HUES64 (cell line): ENCODE results near the gene HSD17B4.
"Not testable (repeated sequence)": the region's sequence is repeated elsewhere in the genome, so short reads cannot be mapped to it uniquely, and the experiment has no call there.

Source experiments
- H3K27ac ChIP-seq: 2 replicates; pipeline ENCODE4 v1.7.0; 2013; ENCODE audit warnings: low read depth, low read length, inconsistent platforms
- H3K27me3 ChIP-seq: 2 replicates; pipeline ENCODE4 v1.6.1; 2013; ENCODE audit warnings: mild to moderate bottlenecking, low read length; ENCODE audit not compliant: insufficient read depth
- H3K36me3 ChIP-seq: 2 replicates; pipeline ENCODE4 v1.6.1; 2013; ENCODE audit warnings: mild to moderate bottlenecking, low read length; ENCODE audit not compliant: insufficient read depth
- H3K4me1 ChIP-seq: 2 replicates; pipeline ENCODE4 v1.6.1; 2013; ENCODE audit warnings: mild to moderate bottlenecking, low read length, moderate library complexity; ENCODE audit not compliant: insufficient read depth
- H3K4me3 ChIP-seq: 2 replicates; pipeline ENCODE4 v1.5.1; 2013; ENCODE audit warnings: mild to moderate bottlenecking, low read length, moderate library complexity
- H3K9ac ChIP-seq: 2 replicates; pipeline ENCODE4 v1.6.1; 2013; ENCODE audit warnings: mild to moderate bottlenecking, low read depth, low read length
- H3K9me3 ChIP-seq: 2 replicates; pipeline ENCODE4 v1.6.1; 2013; ENCODE audit warnings: low read depth, low read length; ENCODE audit not compliant: insufficient read depth
- WGBS: fragments of 150-250, 120-280 bp; methylation state at CpG from one replicate; pipeline ENCODE4 v1.1.7; 2013; ENCODE audit warnings: missing lambda C conversion rate; 5-methylcytosine and 5-hydroxymethylcytosine counted together

HSD17B4 gene

DNA sequence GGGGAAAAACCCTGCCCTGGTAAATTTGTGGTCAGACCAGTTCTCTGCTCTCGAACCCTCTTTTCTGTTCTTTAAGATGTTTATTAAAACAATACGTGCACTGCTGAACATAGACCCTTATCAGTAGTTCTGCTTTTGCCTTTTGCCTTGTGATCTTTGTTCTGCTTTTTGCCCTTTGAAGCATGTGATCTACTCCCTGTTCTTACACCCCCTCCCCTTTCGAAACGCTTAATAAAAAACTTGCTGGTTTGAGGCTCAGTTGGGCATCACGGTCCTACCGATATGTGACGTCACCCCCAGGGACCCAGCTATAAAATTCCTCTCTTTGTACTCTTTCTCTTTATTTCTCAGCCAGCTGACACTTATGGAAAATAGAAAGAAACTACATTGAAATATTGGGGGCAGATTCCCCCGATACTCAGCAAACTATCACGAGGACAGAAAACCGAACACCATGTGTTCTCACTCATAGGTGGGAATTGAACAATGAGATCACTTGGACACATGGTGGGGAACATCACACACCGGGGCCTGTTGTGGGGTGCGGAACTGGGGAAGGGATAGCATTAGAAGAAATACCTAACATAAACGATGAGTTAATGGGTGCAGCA lies 38.1 kb upstream of the HSD17B4 start:
- not testable (repeated sequence) for H3K4me3 ChIP-seq, H3K27me3 ChIP-seq, H3K27ac ChIP-seq, H3K9me3 ChIP-seq, H3K9ac ChIP-seq, H3K36me3 ChIP-seq
- WGBS: 97% methylated on average over 13 of the region's 13 CpGs
- H3K4me1 ChIP-seq: peaks cover 17% of the 10 kb centered on the region

DNA sequence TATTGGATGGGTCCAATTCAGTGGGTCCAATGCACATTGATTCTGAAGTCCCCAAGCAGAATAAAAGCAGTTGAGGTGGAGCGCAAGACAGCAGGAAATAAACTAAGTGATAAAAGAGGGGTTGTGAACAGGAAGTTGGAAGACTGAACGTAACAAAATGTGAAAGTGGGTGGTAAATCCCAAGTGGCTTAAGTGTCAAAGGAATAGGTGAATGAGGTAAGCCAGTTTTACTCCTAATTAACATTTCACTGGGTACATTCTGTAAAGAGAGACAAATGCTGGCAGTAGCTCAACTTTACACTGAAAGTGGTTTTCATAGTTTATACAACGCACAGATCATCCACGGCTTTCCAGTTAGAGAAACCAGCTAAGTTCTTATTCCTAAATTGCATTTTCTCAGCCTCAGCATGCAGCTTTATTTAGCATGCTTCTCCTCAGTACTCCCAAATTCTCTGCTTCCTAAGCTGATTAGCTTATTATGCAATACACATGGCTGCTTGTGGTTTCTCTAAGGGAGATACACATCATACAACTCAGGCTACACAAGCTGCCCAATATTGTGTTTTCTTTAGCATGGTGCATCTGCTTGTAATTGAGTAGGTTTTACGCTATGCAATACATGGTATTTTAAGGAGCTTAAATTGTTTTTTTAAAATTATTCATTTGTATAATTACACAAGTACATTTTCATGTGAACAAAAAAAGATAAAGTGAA lies 34.2 kb upstream of the HSD17B4 start:
- no peak overlapping the region for H3K4me3 ChIP-seq
- H3K36me3 ChIP-seq: no peaks in the 10 kb centered on the region
- H3K4me1 ChIP-seq: peaks cover 10% of the 10 kb centered on the region; the same call in 1 of the 2 replicates
- H3K27me3 ChIP-seq: no peaks in the 10 kb centered on the region
- H3K27ac ChIP-seq: no peak overlapping the region
- 82% methylated on average over 4 of the region's 5 CpGs for WGBS
- no peak overlapping the region for H3K9ac ChIP-seq
- H3K9me3 ChIP-seq: no peaks in the 10 kb centered on the region

DNA sequence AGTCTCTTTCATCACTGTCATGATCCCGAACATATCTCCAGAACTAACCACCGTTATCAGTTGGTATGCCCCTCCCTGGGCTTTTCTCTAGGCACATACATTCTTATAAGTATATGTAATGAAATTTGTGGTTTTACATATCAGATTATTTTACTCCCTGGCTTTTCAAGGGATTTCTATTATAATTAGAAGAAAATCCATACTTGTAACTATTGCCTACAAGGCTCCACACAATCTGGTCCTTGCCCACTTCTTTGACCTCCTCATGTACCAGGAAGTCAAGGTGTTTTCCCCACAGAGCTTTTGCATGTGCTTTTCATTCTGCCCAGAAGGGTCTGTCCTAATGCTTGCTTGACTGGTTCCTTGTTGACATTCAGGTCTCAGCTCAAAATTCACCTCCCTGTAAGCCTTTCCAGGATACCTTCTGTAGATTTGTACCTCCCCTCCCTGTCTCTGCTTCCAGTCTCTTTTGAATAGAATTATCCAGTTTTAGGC lies 33.6 kb upstream of the HSD17B4 start:
- 100% methylated on average over 2 of the region's 2 CpGs for WGBS
- Histone ChIP-seq H3K4me1 (peaks cover 10% of the 10 kb centered on the region; the same call in 1 of the 2 replicates), H3K9me3 (no peaks in the 10 kb centered on the region), H3K4me3 (no peak overlapping the region), H3K9ac (no peak overlapping the region), H3K27me3 (no peaks in the 10 kb centered on the region), H3K36me3 (no peaks in the 10 kb centered on the region), H3K27ac (no peak overlapping the region)

DNA sequence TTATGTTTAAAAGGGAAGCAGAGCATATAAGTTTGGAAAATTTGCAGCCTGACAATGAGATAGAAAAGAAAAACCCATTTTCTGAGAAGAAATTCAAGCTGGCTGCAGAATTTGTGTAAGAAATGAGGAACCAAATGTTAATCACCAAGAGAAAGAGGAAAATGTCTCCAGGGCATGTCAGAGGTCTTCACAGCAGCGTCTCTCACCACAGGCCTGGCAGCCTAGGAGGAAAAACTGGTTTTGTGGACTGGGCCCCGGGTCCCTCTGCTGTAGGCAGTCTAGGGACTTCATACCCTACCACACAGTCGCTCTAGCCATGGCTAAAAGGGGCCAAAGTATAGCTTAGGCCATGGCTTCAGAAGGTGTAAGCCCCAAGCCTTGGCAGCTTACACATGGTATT lies 32.1 kb upstream of the HSD17B4 start:
- 94% methylated on average over 3 of the region's 3 CpGs for WGBS
- Histone ChIP-seq H3K27me3 (no peaks in the 10 kb centered on the region), H3K4me3 (no peak overlapping the region), H3K27ac (no peak overlapping the region), H3K9me3 (no peaks in the 10 kb centered on the region), H3K9ac (no peak overlapping the region), H3K36me3 (no peaks in the 10 kb centered on the region), H3K4me1 (peaks cover 10% of the 10 kb centered on the region; the same call in 1 of the 2 replicates)

DNA sequence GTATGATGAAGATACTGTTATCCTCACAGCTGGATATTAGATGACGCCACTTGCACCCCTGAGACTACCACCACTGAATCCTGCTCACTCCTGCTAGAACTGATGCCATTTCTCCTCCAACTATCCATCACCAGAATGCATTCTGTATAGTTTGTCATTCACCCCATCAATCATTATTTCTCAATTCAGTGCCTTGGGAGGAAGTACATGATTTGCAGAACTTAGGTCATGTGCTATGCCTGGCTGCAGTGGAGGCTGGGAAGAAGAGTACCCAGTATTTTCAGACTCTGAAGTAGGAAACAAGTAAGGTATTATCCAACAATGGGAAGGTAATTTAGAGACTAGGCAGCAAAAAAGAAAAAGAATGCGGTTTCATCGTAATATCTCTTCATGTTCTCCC lies 26.2 kb upstream of the HSD17B4 start:
- H3K4me3 ChIP-seq: no peak overlapping the region
- no peaks in the 10 kb centered on the region for H3K36me3 ChIP-seq
- H3K9ac ChIP-seq: no peak overlapping the region
- WGBS: 96% methylated on average over 3 of the region's 3 CpGs
- H3K4me1 ChIP-seq: no peaks in the 10 kb centered on the region
- H3K27ac ChIP-seq: no peak overlapping the region
- H3K27me3 ChIP-seq: no peaks in the 10 kb centered on the region
- no peaks in the 10 kb centered on the region for H3K9me3 ChIP-seq

DNA sequence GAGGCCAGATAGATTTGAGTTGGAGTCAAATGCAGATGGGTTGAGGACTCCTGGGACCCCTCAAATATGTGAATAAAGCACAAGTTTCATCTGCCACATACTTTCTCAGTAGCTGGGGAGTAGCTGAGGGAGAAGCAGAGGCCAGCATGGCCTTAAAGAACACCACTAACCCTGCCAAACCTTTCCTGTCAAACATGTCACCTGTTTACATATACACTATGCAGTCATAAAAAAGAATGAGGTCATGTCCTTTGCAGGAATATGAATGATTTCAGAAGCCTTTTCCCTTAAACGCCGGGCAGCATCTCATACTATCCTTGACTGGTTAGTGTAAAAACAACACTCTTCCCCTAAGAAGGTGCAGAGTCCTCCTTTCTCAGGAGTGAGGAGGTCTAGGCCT lies 25.2 kb upstream of the HSD17B4 start:
- H3K27me3 ChIP-seq: no peaks in the 10 kb centered on the region
- no peak overlapping the region for H3K4me3 ChIP-seq
- no peaks in the 10 kb centered on the region for H3K9me3 ChIP-seq
- H3K27ac ChIP-seq: no peak overlapping the region
- WGBS: no CpG with 5 or more reads among the region's 2 CpGs
- no peak overlapping the region for H3K9ac ChIP-seq
- H3K4me1 ChIP-seq: no peaks in the 10 kb centered on the region
- H3K36me3 ChIP-seq: no peaks in the 10 kb centered on the region

DNA sequence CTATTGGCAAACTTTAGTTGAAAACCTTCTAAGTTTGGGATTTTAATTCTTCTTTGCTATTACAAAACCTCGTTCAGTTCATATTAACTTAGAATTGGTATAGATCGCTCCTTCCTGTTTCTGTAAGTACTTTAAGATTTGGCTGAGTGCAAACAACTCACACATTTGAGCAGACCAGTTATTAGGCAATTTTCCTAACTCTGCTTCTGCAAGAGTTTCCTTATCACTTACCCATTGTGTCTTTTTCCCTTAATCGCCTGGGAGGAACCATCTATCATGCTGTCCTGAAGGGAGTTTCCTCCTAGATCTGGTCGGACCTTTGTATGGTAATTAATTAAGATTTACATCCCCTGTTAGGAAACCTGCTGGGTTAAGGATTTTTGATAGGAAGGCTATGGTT lies 24.7 kb upstream of the HSD17B4 start:
- not testable (repeated sequence) for H3K4me1 ChIP-seq, H3K9ac ChIP-seq, H3K9me3 ChIP-seq, H3K4me3 ChIP-seq, H3K27me3 ChIP-seq, H3K27ac ChIP-seq, H3K36me3 ChIP-seq
- 87% methylated on average over 4 of the region's 4 CpGs for WGBS

DNA sequence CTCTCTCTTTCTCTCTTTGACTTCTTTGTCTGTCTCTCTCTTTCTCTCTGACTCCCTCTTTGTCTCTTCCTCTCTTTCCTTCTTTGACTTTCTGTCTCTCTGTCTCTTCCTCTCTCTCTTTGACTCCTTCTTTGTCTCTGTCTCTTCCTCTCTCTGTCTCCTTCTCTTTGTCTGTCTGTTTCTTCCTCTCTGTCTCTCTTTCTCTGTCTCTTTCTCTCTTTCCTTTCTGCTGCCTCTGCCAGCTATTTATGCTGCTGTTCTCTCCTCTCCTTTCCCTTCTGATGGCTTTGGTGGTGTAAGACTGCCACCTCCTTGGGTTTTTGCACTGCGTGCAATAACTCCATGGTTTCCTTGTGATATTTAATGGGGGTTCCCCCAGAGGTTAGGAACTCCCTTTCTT lies 24.1 kb upstream of the HSD17B4 start:
- H3K36me3 ChIP-seq, H3K9ac ChIP-seq, H3K4me3 ChIP-seq, H3K4me1 ChIP-seq, H3K9me3 ChIP-seq, H3K27me3 ChIP-seq, H3K27ac ChIP-seq: not testable (repeated sequence)
- WGBS: no CpG with 5 or more reads among the region's 1 CpG

DNA sequence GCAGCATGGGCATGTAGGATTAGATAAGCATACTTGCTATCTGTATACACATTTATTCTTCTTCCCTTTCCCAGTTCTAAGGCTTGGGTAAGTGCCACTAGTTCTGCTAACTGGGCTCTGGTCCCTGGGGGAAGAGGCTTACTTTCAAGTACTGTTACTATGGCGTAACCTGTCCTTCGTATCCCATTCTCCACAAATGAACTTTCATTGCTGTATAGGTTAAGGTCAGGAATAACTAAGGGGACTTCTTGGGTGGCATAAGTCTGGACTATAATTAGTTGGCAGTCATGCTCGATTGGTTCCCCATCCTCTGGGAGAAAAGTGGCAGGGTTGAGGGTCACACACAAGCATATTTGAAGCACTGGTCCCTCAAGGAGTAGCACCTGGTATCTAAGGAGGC lies 23.7 kb upstream of the HSD17B4 start:
- not testable (repeated sequence) for H3K4me3 ChIP-seq, H3K9me3 ChIP-seq, H3K27me3 ChIP-seq, H3K4me1 ChIP-seq, H3K27ac ChIP-seq, H3K9ac ChIP-seq, H3K36me3 ChIP-seq
- WGBS: 95% methylated on average over 2 of the region's 3 CpGs

DNA sequence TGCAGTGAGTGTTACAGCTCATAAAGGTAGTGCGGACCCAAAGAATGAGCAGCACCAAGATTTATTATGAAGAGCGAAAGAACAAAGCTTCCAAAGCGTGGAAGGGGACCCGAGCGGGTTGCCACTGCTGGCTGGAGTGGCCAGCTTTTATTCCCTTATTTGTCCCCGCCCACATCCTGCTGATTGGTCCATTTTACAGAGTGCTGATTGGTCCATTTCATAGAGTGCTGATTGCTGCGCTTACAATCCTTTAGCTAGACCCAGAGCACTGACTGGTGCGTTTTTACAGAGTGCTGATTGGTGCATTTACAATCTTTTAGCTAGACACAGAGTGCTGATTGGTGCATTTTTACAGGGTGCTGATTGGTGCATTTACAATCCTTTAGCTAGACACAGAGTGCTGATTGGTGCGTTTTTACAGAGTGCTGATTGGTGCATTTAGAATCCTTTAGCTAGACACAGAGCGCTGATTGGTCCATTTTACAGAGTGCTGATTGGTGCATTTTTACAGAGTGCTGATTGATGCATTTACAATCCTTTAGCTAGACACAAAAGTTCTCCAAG lies 19.5 kb upstream of the HSD17B4 start:
- H3K27ac ChIP-seq, H3K4me1 ChIP-seq, H3K36me3 ChIP-seq, H3K4me3 ChIP-seq, H3K9ac ChIP-seq, H3K27me3 ChIP-seq: not testable (repeated sequence)
- WGBS: 97% methylated on average over 10 of the region's 10 CpGs
- H3K9me3 ChIP-seq: peaks cover 15% of the 10 kb centered on the region; the same call in 1 of the 2 replicates

DNA sequence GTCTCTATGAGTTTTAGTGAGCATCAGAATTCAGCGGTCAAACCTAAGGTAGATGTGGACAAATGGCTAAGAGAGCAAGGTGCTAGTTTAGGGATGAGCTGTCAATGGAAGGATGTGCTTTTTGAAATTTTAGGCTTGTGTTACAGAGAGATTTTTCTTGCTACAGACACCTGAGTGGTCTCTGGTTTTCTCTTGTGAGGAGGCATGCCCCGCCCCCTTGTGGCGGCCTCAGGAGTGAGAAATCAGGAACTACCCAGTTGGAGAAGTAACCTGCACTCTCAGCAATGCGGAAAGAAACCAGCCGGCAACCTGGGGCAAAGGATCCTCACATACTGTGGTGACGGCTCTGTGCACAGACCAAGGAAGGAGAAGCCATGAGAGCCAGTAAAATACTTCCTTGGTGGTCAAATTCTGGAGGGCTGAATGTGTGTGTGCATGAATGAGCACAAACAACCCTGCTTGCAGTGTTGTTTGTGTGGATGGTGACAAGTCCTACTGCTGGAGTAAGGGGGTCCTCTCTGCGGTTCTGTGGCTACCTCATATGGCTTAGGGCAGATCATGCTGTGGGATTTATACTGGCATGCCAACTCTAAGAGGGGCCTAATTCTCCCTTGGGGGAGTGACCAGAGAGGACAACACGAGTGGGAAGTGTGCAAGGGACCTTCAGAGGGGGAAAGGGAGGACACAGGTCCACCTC lies 16.7 kb upstream of the HSD17B4 start:
- no peak overlapping the region for H3K9ac ChIP-seq
- H3K4me1 ChIP-seq: no peaks in the 10 kb centered on the region
- H3K36me3 ChIP-seq: no peaks in the 10 kb centered on the region
- H3K27ac ChIP-seq: no peak overlapping the region
- H3K9me3 ChIP-seq: peaks cover 15% of the 10 kb centered on the region; the same call in 1 of the 2 replicates
- 62% methylated on average over 8 of the region's 8 CpGs for WGBS
- no peaks in the 10 kb centered on the region for H3K27me3 ChIP-seq
- H3K4me3 ChIP-seq: no peak overlapping the region
